Nephron progenitor cell (in vitro differentiated cells): ENCODE data around the gene RIMS3.

ENCODE experiments used
- DNase-seq: peaks from one replicate; pipeline ENCODE4 v3.0.0; 2021
- H3K27ac Mint-ChIP-seq: 2 replicates; pipeline ENCODE4 v1.8.0; 2021; ENCODE audit warnings: mild to moderate bottlenecking, moderate library complexity, mixed read lengths
- H3K27me3 Mint-ChIP-seq: 2 replicates; pipeline ENCODE4 v1.8.0; 2021; ENCODE audit warnings: mild to moderate bottlenecking, low read depth, mixed read lengths; ENCODE audit not compliant: poor library complexity
- H3K36me3 Mint-ChIP-seq: 2 replicates; pipeline ENCODE4 v1.8.0; 2021; ENCODE audit warnings: low read depth, mixed read lengths
- H3K4me1 Mint-ChIP-seq: 2 replicates; pipeline ENCODE4 v1.8.0; 2021; ENCODE audit warnings: mixed read lengths
- H3K4me3 Mint-ChIP-seq: 2 replicates; pipeline ENCODE4 v1.8.0; 2021; ENCODE audit warnings: mild to moderate bottlenecking, moderate library complexity, mixed read lengths
- H3K9me3 Mint-ChIP-seq: 2 replicates; pipeline ENCODE4 v1.8.0; 2021; ENCODE audit warnings: mild to moderate bottlenecking, moderate library complexity, mixed read lengths
- TF ChIP-seq, protein P1 (sequence below): fragments of 200-600 bp; sonication (generic); IDR thresholded peaks from 2 replicates; pipeline ENCODE4 v1.5.0; 2021; ENCODE audit warnings: antibody characterized with exemption

The RIMS3 gene

DNA sequence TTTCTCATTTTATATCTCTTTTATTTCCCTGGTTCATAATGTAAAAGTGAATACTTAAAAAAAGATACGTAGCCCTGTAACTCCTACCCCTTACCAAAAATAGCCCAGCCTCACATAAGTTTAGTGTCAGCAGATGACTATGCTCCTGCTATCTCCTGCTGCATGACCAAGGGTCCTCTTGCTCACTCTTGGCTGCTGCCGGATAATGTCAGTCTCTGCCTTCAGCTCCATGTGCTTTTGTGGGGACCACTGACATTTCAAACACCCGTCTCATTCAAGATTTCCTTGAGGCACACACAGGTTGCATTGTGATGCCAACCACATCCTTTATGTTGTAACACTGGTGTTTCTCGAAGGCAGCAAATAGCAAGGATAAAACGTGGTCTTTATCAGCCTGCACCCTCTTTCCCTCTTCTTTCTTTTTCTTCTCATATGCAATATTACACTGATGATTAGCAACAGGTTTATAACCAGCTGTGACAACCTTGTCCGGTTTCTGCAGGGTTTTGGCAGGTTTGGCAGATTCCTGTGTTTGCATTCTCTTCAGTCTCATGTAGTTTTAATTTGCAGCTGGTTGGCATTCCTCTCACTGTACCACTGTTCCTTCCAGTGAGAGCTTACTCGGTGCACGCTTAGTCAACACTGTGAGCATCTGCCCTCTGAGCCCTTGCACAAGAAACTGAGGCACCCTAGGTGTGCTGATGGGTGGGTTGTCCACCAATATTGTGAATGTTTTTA is 71.9 kb downstream of the RIMS3 start:
- no peak overlapping the region for H3K4me3 Mint-ChIP-seq
- TF ChIP-seq, protein P1, sequence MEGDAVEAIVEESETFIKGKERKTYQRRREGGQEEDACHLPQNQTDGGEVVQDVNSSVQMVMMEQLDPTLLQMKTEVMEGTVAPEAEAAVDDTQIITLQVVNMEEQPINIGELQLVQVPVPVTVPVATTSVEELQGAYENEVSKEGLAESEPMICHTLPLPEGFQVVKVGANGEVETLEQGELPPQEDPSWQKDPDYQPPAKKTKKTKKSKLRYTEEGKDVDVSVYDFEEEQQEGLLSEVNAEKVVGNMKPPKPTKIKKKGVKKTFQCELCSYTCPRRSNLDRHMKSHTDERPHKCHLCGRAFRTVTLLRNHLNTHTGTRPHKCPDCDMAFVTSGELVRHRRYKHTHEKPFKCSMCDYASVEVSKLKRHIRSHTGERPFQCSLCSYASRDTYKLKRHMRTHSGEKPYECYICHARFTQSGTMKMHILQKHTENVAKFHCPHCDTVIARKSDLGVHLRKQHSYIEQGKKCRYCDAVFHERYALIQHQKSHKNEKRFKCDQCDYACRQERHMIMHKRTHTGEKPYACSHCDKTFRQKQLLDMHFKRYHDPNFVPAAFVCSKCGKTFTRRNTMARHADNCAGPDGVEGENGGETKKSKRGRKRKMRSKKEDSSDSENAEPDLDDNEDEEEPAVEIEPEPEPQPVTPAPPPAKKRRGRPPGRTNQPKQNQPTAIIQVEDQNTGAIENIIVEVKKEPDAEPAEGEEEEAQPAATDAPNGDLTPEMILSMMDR, result no peak
- no peaks in the 10 kb centered on the region for H3K4me1 Mint-ChIP-seq
- no peak overlapping the region for H3K27ac Mint-ChIP-seq
- no peak for DNase-seq
- H3K27me3 Mint-ChIP-seq, result peaks cover 15% of the 10 kb centered on the region
- H3K9me3 Mint-ChIP-seq, result peaks cover 9% of the 10 kb centered on the region
- no peaks in the 10 kb centered on the region for H3K36me3 Mint-ChIP-seq

DNA sequence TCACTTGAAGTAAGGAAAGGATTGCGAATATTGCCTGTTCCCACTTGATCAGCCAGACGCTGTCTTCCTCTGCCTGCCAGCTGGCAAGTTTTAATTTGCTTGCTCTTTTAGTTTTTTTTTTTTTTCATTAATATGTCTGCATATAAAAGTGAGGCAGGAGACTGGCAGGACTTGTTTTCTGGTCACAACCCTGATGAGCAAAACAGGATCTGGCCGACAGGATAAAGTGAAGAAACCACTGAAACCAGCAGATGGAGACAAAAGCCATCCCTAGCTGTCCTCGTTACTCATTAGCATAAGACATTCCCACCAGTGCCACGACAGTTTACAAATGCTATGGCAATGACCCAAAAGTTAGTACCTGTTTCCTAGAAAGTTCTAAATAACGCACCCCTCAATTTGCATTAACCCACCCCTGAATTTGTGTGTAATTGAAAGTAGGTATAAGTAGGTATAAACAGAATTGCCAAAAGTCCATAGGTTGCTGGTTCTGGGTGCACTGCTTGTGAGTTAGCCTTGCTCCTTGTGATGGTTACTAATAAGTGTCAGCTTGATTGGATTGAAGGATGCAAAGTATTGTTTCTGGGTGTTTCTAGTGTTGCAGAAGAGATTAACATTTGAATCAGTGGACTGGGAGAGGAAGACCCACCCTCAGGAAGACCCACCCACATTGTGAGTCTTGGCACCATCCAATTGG is 73.2 kb downstream of the RIMS3 start:
- H3K4me3 Mint-ChIP-seq, result no peak overlapping the region
- H3K27ac Mint-ChIP-seq, result no peak overlapping the region
- peaks cover 6% of the 10 kb centered on the region for H3K9me3 Mint-ChIP-seq
- no peak for DNase-seq
- H3K27me3 Mint-ChIP-seq, result peaks cover 21% of the 10 kb centered on the region
- H3K36me3 Mint-ChIP-seq, result no peaks in the 10 kb centered on the region
- no peaks in the 10 kb centered on the region for H3K4me1 Mint-ChIP-seq
- TF ChIP-seq, protein P1, result peak; percentile 13

DNA sequence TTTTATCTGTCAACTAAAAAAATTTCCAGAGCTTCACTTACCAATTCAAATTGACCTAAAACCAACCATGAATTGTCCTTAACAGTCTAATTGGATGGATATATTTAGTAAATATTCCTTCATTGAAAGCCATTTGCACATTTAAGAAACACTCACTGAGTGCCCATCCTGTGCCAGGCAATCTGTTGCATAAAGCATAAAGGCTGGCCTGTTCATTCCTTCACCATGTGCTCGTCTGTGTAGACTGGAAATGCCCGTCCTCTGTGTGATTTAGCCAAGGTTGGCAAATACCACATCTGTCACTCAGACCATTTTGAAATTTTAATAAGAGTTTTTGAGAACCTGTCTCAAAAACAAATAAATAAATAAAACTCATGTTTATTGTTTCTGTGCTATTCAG is 76.9 kb downstream of the RIMS3 start:
- H3K9me3 Mint-ChIP-seq, result no peaks in the 10 kb centered on the region
- H3K4me3 Mint-ChIP-seq, result no peak overlapping the region
- TF ChIP-seq, protein P1, result no peak
- H3K27me3 Mint-ChIP-seq, result peaks cover 31% of the 10 kb centered on the region
- H3K27ac Mint-ChIP-seq, result no peak overlapping the region
- no peak for DNase-seq
- H3K4me1 Mint-ChIP-seq, result no peaks in the 10 kb centered on the region
- H3K36me3 Mint-ChIP-seq, result no peaks in the 10 kb centered on the region

DNA sequence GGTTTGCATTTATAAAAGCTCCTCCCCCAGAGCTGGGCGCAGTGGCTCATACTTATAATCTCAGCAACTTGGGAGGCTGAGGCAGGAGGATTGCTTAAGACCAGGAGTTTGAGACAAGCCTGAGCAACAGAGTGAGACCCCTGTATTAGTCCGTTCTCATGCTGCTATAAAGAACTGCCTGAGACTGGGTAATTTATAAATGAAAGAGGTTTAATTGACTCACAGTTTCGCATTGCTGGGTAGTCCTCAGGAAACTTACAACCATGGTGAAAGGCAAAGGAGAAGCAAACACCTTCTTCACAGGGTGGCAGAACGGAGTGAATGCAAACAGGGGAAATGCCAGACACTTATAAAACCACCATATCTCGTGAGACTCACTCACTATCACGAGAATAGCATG is 81.5 kb downstream of the RIMS3 start:
- TF ChIP-seq, protein P1, result no peak
- no peaks in the 10 kb centered on the region for H3K4me1 Mint-ChIP-seq
- no peak overlapping the region for H3K27ac Mint-ChIP-seq
- H3K9me3 Mint-ChIP-seq, result no peaks in the 10 kb centered on the region
- no peaks in the 10 kb centered on the region for H3K36me3 Mint-ChIP-seq
- H3K4me3 Mint-ChIP-seq, result no peak overlapping the region
- no peak for DNase-seq
- peaks cover 35% of the 10 kb centered on the region for H3K27me3 Mint-ChIP-seq

DNA sequence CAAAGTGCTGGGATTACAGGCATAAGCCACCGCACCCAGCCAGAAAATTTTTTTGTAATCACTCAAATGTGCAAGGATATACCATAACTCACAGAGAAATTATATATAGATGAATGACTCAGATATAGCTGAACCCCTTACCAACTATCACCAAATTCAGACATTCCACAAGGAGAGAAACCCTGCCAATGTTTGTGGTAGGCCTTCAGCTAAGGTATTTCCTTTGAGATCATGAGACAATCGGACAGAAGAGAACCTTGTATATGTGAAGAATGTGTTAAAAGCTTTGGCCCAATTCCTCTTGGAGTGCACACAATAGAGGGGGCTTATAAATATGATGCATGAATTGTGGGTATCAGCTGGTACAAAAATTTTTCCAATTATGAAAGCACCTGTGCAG is 83.4 kb downstream of the RIMS3 start:
- no peak overlapping the region for H3K4me3 Mint-ChIP-seq
- DNase-seq, result no peak
- H3K27me3 Mint-ChIP-seq, result peaks cover 28% of the 10 kb centered on the region
- H3K27ac Mint-ChIP-seq, result no peak overlapping the region
- H3K36me3 Mint-ChIP-seq, result no peaks in the 10 kb centered on the region
- H3K4me1 Mint-ChIP-seq, result no peaks in the 10 kb centered on the region
- TF ChIP-seq, protein P1, result no peak
- peaks cover 13% of the 10 kb centered on the region for H3K9me3 Mint-ChIP-seq
